Medulla oblongata (tissue), 1 donor: ENCODE data around the gene KRTAP9-9.
"Not testable (repeated sequence)": the region's sequence is repeated elsewhere in the genome, so short reads cannot be mapped to it uniquely, and the experiment has no call there.

Experiments used
- DNase-seq: peaks from one replicate; pipeline ENCODE4 v3.0.0-alpha.2; 2015; ENCODE audit errors: extremely low spot score

KRTAP9-9 gene

GRCh38 chr17:41255381-41256290 is at the start of gene KRTAP9-9:
Gene KRTAP9-9, plus strand, starts transcription at chr17:41255384.
- not testable (repeated sequence) for DNase-seq

GRCh38 chr17:41211845-41212466 is 43.2 kb upstream of the KRTAP9-9 start:
- DNase-seq = no peak

DNA sequence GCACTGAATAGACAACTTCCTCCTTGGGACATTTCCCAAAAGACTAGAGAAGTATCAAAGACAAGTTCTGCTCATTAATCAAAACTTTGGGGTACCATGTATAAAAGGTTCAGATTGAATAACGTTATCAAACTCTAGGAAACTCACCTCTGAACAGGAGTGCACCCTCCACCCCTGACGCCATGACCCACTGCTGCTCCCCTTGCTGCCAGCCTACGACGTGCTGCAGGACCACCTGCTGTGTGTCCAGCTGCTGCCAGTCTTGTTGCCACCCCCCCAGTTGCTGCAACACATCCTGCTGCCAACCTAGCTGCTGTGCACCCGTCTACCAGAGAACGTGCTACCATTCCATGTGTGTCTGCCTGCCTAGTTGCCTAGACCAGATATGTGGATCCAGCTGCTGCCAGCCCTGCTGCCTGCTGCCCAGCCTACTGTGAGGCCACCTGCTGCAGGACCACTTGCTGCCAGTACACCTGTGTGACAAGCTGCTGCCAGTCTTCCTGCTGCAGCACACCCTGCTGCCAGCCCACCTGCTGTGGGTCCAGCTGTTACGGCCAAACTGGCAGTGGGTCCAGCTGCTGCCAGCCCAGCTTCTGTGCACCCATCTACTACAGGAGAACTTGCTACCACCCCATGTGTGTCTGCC is 42.5 kb upstream of the KRTAP9-9 start:
- DNase-seq = no peak

DNA sequence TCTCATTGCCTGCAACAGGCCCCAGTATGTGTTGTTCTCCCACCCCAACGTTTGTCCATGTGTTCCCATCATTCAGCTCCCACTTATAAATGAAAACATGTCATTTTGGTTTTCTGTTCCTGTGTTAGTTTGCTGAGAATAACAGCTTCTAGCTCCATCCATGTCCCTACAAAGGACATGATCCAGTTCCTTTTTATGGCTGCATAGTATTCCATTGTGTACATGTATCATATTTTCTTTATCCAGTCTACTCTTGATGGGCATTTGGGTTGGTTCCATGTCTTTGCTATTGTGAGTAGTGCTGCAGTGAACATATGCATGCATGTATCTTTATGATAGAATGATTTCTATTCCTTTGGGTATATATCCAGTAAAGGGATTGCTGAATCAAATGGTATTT is 39.5 kb upstream of the KRTAP9-9 start:
- DNase-seq = no peak

DNA sequence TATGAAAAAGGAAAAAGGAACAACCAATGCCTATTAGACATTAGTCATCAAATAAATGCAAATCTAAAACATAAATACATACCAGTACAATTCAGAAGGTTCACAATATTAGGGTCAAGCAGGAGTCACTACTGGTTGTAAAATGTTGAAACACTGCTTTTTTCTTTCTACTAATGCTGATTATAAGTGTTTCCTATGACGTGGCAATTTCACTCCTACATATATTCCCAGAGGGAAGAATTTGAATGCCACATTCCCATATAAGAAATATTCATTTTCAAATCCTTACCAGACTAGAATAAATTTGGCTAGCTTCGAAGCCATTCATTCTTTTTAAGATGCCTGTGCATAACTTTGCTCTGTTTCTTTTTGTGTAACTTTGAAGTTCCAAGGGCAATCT is 31.4 kb upstream of the KRTAP9-9 start:
- no peak for DNase-seq

DNA sequence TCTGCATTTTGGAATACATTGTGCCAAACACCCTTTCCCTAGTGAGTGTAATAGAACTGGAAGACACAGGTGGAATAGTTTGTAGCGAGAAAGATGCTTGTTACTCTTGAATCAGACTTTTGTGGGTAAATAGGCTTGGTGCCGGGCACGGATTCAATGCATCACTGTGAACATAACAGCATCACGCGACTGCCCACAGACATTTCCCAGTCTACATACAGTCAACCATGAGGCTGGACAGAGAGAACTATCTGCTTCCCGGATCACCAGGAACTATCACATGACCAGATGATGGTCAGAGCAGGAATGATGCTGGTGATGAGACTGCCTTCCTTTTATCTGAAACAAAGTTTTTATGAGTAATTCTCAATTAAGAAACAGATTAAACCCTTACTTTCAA is 29.1 kb upstream of the KRTAP9-9 start:
- no peak for DNase-seq

GRCh38 chr17:41226598-41227095 is 28.5 kb upstream of the KRTAP9-9 start, which contains the start of gene KRTAP9-2:
Gene KRTAP9-2, plus strand, starts transcription at chr17:41226648. Its CDS starts 7 bp downstream, at chr17:41226655.
- not testable (repeated sequence) for DNase-seq

- DNase-seq = no peak
Measured at GRCh38 chr17:41230094-41230493, 25.1 kb upstream of the KRTAP9-9 start.

GRCh38 chr17:41231731-41232130 is 23.5 kb upstream of the KRTAP9-9 start:
- no peak for DNase-seq

GRCh38 chr17:41232399-41233105 is 22.6 kb upstream of the KRTAP9-9 start, which contains the start of gene KRTAP9-3:
Gene KRTAP9-3, plus strand, starts transcription at chr17:41232449. Its CDS starts 53 bp downstream, at chr17:41232502.
- not testable (repeated sequence) for DNase-seq

DNA sequence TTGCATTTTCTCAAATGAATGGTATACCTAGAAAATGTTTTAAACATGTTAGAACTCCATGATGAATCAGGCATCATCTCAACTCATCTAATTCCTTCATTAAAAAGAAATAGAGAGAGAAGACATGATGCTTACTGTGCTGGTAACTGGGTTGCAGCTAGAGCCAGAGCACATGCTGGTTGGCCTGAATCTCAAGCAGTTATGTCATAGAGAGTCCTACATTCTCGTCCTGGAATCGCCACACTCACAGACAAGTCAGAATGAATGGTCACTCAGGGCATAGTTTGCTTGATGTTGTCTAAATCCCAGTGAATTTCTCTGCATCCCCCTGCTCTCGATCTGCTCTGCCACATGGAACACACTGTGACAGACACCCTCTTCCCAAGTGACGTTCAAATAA is 18.1 kb upstream of the KRTAP9-9 start:
- DNase-seq = not testable (repeated sequence)

DNA sequence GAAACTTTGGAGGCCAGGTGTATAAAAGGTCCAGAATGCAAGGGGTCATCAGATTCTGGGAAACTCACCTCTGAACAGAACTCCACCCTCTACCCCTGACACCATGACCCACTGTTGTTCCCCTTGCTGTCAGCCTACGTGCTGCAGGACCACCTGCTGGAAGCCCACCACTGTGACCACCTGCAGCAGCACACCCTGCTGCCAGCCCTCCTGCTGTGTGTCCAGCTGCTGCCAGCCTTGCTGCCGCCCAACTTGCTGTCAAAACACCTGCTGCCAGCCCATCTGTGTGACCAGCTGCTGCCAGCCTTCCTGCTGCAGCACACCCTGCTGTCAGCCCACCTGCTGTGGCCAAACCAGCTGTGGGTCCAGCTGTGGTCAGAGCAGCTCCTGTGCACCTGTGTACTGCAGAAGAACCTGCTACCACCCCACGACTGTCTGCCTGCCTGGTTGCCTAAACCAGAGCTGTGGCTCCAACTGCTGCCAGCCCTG is 17.2 kb upstream of the KRTAP9-9 start, which contains the start of gene KRTAP9-8:
Gene KRTAP9-8, plus strand, starts transcription at position 51 of the 489 bp plus-strand sequence. Its CDS starts 53 bp downstream, at position 104.
- not testable (repeated sequence) for DNase-seq

DNA sequence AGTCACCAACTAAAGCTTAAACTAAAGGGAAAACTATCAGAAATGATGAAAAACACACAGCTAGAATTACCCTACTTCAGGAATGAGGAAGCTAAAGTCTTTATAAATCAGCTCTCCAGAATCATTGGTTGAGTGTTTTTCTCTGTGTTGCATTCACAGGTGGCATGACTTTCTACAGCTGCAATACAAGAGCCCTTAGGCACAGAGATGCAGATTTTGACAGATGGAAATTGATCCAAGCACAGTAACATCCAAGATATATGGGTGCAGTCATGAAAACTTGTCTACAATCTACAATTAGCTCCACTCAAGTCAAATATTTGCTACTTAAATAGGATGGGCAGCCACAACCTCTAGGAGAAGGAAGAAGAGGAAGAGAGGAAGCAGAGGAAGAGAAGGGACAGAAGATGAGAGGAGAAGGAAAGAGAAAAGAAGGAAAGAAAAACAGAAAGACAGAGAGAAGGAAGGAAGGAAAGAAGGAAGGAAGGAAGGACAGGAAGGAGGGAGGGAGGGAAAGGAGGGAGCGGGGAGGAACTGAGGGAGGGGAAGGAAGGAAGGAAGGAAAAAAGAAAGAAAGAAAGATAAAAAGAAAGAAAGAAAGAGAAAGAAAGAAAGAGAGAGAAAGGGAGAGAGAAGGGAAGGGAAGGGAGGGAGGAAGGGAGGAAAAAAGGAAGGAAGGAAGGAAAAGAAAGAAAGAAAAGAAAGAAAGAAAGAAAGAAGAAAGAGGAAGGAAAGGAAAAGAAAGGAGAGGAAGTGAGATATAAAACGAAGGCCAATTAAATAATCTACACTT is 8.0 kb upstream of the KRTAP9-9 start:
- DNase-seq = not testable (repeated sequence)

GRCh38 chr17:41249637-41250240 is 5.4 kb upstream of the KRTAP9-9 start, which contains the start of gene KRTAP9-4:
Gene KRTAP9-4, plus strand, starts transcription at chr17:41249687. Its CDS starts 34 bp downstream, at chr17:41249721.
- not testable (repeated sequence) for DNase-seq

DNA sequence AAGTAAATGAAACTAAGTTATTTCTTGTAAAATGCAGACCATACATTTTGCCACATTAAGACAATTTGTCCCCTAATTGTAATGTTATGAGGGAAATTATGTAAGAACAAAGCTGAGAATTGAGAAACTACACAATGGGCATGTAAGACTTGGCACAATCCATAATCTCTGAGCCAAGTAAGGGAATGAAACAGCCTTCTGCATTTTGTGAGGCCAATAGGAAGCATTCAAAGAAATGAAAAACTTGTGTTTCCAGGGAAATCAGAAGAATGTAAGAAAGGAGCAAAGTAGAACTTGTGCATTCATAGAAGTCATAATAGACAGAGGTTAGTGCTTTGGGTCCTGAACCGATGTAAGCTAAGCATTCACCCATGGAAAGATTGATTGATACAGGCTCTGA is 3.9 kb upstream of the KRTAP9-9 start:
- DNase-seq = no peak

GRCh38 chr17:41254861-41255260 is 323 bp upstream of the KRTAP9-9 start:
- DNase-seq = no peak

DNA sequence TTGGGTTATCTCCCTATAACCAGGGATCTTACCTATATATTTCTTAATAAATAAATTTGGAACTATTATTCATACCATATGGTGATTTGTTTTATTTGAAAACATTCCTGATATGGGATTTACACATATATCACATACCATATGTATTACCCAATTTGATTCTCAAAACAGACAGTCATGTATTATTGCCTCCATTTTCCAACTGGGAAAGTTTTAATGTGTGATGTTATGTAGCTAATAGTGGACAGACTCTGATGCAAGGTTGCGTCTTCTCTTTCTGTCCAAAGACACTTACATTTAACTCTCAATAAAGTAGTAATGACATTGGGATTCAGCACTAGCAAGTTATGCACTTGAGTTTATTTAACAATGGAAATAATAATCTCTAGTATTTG is 1.1 kb downstream of the KRTAP9-9 start:
- no peak for DNase-seq

DNA sequence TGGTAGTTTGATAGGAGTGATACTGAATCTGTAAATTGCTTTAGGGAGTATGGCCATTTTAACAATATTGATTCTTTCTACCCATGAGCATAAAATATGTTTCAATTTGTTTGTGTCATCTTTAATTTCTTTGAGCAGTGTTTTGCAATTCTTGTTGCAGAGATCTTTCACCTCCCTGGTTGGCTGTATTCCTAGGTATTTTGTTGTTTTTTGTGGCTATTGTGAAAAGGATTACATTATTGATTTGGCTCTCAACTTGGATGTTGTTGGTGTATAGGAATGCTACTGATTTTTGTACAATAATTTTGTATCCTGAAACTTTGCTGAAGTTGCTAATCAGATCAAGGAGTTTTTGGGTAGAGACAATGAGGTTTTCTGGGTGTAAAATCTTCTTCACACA is 3.2 kb downstream of the KRTAP9-9 start:
- no peak for DNase-seq

- no peak for DNase-seq
Measured at GRCh38 chr17:41263212-41263611, 8.0 kb downstream of the KRTAP9-9 start.

DNA sequence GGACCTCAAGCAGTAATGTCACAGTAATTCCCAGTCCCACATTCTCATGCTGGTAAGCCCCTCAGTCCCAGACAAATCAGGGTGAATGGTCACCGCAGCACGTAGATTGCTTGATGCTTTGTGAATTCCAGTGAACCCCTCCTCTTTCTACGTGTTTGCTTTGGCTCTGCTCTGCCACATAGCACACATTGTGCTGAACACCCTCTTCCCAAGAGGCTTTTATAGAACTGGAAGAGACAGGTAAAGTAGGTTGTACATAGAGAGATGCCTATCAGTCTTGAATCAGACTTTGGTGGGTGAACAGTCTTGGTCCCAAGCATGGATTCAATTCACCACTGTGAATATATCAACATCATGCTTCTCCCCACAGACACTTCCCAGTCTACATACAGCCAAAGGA is 9.4 kb downstream of the KRTAP9-9 start:
- no peak for DNase-seq
